ENCODE data around the gene SLC35D1. TPM values are rescaled to one million over a fixed set of nuclear protein-coding genes. Genes with fewer than 3 reads are reported as not detected.

SLC35D1 gene
- total and polyA plus RNA-seq, 10 of the 15 experiments (the other 5 are each of a cell fraction or from before 2014, with no cell fraction given), result 2.9 to 12.4 (median 8.6) TPM

DNA sequence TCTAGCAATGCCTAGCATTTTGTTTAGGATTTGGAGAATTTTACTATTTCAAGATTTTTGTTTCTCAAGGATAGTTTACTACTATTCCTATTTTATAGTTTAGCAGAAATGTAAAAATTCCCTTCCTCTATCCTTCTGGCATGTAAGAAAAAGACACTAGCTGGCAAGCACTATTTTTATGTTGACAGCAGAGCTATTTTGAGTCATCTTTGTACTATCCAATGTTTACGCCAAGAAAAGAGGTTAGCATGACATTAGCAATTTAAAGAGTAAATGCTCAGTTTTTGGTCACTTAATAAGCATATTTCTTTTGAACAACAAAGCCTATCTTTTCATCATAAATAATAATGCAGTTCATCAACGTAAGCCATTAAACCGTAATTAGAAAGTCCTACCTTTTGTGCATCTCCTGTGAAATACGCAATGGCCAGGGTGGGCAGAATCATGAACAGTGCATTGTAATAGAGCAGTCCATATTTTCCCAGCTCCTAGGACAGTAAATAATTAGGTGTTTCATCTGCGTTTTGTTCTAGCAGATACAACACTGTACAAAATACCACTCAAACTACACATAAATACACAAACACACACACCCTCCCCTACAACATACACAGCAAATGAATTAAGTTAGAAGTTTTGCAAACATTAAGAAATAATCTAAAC is 12.0 kb downstream of the SLC35D1 start:
- in situ Hi-C loops (cut with MboI) (no loop called here), intact Hi-C loops (cut with micrococcal nuclease; ENCODE audit: unreplicated experiment) (no loop called here)
- RAD21 ChIA-PET (ENCODE audit: unreplicated experiment), result no interaction called here
- SMC1A ChIA-PET (ENCODE audit: uncharacterized antibody, unreplicated experiment), result no interaction called here
- H3K9me3 ChIP-seq (replicated peaks; ENCODE audit: control insufficient read depth, insufficient read depth, low read length), result no peaks in the 10 kb centered on the region
- H3K36me3 ChIP-seq (ENCODE audit: control insufficient read depth in 2 of 2, insufficient read depth in 2 of 2, low read length in 1 of 2), result peaks cover 2 to 10% of the 10 kb centered on the region in 2 experiments; a peak in 3 of 4 replicates
- H3K79me2 ChIP-seq (ENCODE audit: control insufficient read depth, insufficient read depth, low read length), result no peaks in the 10 kb centered on the region
- H2AFZ ChIP-seq (ENCODE audit: control insufficient read depth, low read depth, low read length), result no peak overlapping the region
- CTCF ChIA-PET, result no interaction called here
- 100% methylated on average over 5 of the region's 5 CpGs for WGBS (ENCODE audit: insufficient coverage, insufficient replicate concordance, low lambda C conversion rate, missing lambda C conversion rate)
- H3K27me3 ChIP-seq (replicated peaks in 1 of 2; ENCODE audit: control insufficient read depth in 2 of 2, insufficient read depth in 2 of 2, low read length in 1 of 2), result no peaks in the 10 kb centered on the region
- H3K4me3 ChIP-seq, result no peak overlapping the region
- DNase-seq (ENCODE audit: low read depth, low spot score), result no peak
- no peak overlapping the region for H3K27ac ChIP-seq (ENCODE audit: control insufficient read depth, insufficient read depth)
- H3K9ac ChIP-seq (ENCODE audit: control insufficient read depth, insufficient read depth, low read length), result no peak overlapping the region
- H3K4me1 ChIP-seq (ENCODE audit: control insufficient read depth, insufficient read depth, low read length), result no peaks in the 10 kb centered on the region
- no peak overlapping the region for H3K4me2 ChIP-seq (ENCODE audit: control insufficient read depth, insufficient read depth)
- FAIRE-seq, result no peak
- POLR2A ChIA-PET, result no interaction called here
- H4K20me1 ChIP-seq (ENCODE audit: control insufficient read depth, insufficient read depth), result no peaks in the 10 kb centered on the region
- no TSS peak for BruUV-seq (replicated peaks)
- no peak for ATAC-seq
- TF ChIP-seq SUZ12 (IDR thresholded peaks at IDR 0.05; ENCODE audit: unreplicated experiment) (no peak), IKZF2 (IDR thresholded peaks at IDR 0.05) (no peak), FOXK2 (IDR thresholded peaks at IDR 0.05) (no peak), SIN3A (IDR thresholded peaks at IDR 0.05; ENCODE audit: low read depth, low read length) (no peak), JUNB (IDR thresholded peaks at IDR 0.05) (no peak)

DNA sequence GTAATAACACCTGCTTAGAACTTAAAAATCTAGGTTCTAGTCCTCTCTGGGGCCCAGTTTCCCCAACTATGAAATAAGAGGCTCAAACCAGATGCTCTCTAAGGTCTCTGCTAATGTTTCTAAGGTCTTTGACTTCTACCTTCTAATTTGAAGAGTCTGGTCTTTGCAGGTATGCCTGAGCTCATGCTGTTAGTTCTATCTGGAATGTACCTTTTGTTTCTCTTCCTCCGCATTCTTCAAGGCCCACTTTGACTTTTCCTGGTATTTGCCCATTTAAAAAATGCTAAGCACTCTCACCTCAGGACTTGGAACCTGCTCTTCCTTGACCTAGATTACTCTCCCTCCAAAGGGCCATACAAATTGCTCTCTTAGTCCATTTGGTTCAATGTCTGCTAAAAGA is 13.5 kb downstream of the SLC35D1 start:
- FAIRE-seq (no peak), ATAC-seq (no peak), DNase-seq (ENCODE audit: low read depth, low spot score) (no peak)
- 94% methylated on average over 1 of the region's 1 CpG for WGBS (ENCODE audit: insufficient coverage, insufficient replicate concordance, low lambda C conversion rate, missing lambda C conversion rate)
- no peaks in the 10 kb centered on the region for H3K9me3 ChIP-seq (replicated peaks; ENCODE audit: control insufficient read depth, insufficient read depth, low read length)
- H3K9ac ChIP-seq (ENCODE audit: control insufficient read depth, insufficient read depth, low read length), result no peak overlapping the region
- no peaks in the 10 kb centered on the region for H3K27me3 ChIP-seq (replicated peaks in 1 of 2; ENCODE audit: control insufficient read depth in 2 of 2, insufficient read depth in 2 of 2, low read length in 1 of 2)
- intact Hi-C loops (cut with micrococcal nuclease; ENCODE audit: unreplicated experiment) (no loop called here), in situ Hi-C loops (cut with MboI) (no loop called here)
- no peak overlapping the region for H2AFZ ChIP-seq (ENCODE audit: control insufficient read depth, low read depth, low read length)
- ChIA-PET CTCF (no interaction called here), SMC1A (ENCODE audit: uncharacterized antibody, unreplicated experiment) (no interaction called here), POLR2A (no interaction called here), RAD21 (ENCODE audit: unreplicated experiment) (no interaction called here)
- TF ChIP-seq CBX5 (IDR thresholded peaks at IDR 0.05; ENCODE audit: low read depth) (no peak), YY1 (IDR thresholded peaks at IDR 0.05; ENCODE audit: low read depth, low read length) (no peak), KLF5 (IDR thresholded peaks at IDR 0.05; ENCODE audit: partially characterized antibody) (no peak)
- TF ChIP-seq, protein P1, sequence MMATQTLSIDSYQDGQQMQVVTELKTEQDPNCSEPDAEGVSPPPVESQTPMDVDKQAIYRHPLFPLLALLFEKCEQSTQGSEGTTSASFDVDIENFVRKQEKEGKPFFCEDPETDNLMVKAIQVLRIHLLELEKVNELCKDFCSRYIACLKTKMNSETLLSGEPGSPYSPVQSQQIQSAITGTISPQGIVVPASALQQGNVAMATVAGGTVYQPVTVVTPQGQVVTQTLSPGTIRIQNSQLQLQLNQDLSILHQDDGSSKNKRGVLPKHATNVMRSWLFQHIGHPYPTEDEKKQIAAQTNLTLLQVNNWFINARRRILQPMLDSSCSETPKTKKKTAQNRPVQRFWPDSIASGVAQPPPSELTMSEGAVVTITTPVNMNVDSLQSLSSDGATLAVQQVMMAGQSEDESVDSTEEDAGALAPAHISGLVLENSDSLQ (IDR thresholded peaks at IDR 0.05), result no peak
- TF ChIP-seq, protein P2, sequence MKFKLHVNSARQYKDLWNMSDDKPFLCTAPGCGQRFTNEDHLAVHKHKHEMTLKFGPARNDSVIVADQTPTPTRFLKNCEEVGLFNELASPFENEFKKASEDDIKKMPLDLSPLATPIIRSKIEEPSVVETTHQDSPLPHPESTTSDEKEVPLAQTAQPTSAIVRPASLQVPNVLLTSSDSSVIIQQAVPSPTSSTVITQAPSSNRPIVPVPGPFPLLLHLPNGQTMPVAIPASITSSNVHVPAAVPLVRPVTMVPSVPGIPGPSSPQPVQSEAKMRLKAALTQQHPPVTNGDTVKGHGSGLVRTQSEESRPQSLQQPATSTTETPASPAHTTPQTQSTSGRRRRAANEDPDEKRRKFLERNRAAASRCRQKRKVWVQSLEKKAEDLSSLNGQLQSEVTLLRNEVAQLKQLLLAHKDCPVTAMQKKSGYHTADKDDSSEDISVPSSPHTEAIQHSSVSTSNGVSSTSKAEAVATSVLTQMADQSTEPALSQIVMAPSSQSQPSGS (IDR thresholded peaks at IDR 0.05; ENCODE audit: low read length), result no peak
- no peaks in the 10 kb centered on the region for H3K4me1 ChIP-seq (ENCODE audit: control insufficient read depth, insufficient read depth, low read length)
- no peak overlapping the region for H3K27ac ChIP-seq (ENCODE audit: control insufficient read depth, insufficient read depth)
- BruUV-seq (replicated peaks), result no TSS peak
- H3K36me3 ChIP-seq (ENCODE audit: control insufficient read depth in 2 of 2, insufficient read depth in 2 of 2, low read length in 1 of 2), result peaks cover 2 to 10% of the 10 kb centered on the region in 2 experiments; a peak in 3 of 4 replicates
- no peak overlapping the region for H3K4me3 ChIP-seq
- no peaks in the 10 kb centered on the region for H4K20me1 ChIP-seq (ENCODE audit: control insufficient read depth, insufficient read depth)
- H3K4me2 ChIP-seq (ENCODE audit: control insufficient read depth, insufficient read depth), result no peak overlapping the region
- no peaks in the 10 kb centered on the region for H3K79me2 ChIP-seq (ENCODE audit: control insufficient read depth, insufficient read depth, low read length)
